ENCODE results near the gene RAD51B. TPM values are rescaled to one million over a fixed set of nuclear protein-coding genes. Genes with fewer than 3 reads are reported as not detected.
"Not testable (repeated sequence)": the region's sequence is repeated elsewhere in the genome, so short reads cannot be mapped to it uniquely, and the experiment has no call there.

RAD51B gene
- total RNA-seq, 1 donor from 2014 or later, result 28.5 TPM

GRCh38 chr14:68098834-68099233 is 279.3 kb downstream of the RAD51B start:
- Histone ChIP-seq H3K36me3 (no peaks in the 10 kb centered on the region), H3K4me1 (peaks cover 11% of the 10 kb centered on the region)
- no peak for TF ChIP-seq CTCF (IDR thresholded peaks at IDR 0.05)
- TF ChIP-seq POLR2A (IDR thresholded peaks at IDR 0.05), result no peak
- no peak for TF ChIP-seq POLR2AphosphoS5 (IDR thresholded peaks at IDR 0.05; ENCODE audit: insufficient read depth in 1 of 2, low read depth in 1 of 2)

GRCh38 chr14:68099495-68100045 is 280.0 kb downstream of the RAD51B start:
- peak overlapping the region; percentile 46 for H3K27ac ChIP-seq
- DNase-seq (ENCODE audit: extremely low spot score in 2 of 2), result no peak
- H3K4me3 ChIP-seq, result no peak overlapping the region
- no peaks in the 10 kb centered on the region for H3K36me3 ChIP-seq
- no peaks in the 10 kb centered on the region for H3K27me3 ChIP-seq
- TF ChIP-seq POLR2A (IDR thresholded peaks at IDR 0.05), result no peak
- TF ChIP-seq CTCF (IDR thresholded peaks at IDR 0.05), result no peak
- no peak for TF ChIP-seq POLR2AphosphoS5 (IDR thresholded peaks at IDR 0.05; ENCODE audit: insufficient read depth in 1 of 2, low read depth in 1 of 2)
- H3K9me3 ChIP-seq, result peaks cover 9% of the 10 kb centered on the region
- intact Hi-C loops (cut with DNase I), result no loop called here
- H3K4me1 ChIP-seq, result peaks cover 11% of the 10 kb centered on the region

More at GRCh38 chr14:68098834-68099233, 279.3 kb downstream of the RAD51B start:
- Histone ChIP-seq H3K27me3 (no peaks in the 10 kb centered on the region), H3K27ac (peak overlapping the region; percentile 46), H3K9me3 (peaks cover 9% of the 10 kb centered on the region), H3K4me3 (no peak overlapping the region)
- intact Hi-C loops (cut with DNase I), result no loop called here
- DNase-seq (ENCODE audit: extremely low spot score in 2 of 2), result no peak

- H3K9me3 ChIP-seq; H3K4me3 ChIP-seq; H3K36me3 ChIP-seq; intact Hi-C loops (cut with DNase I); DNase-seq (ENCODE audit: extremely low spot score in 2 of 2); H3K27ac ChIP-seq; H3K27me3 ChIP-seq: not testable (repeated sequence)
- H3K4me1 ChIP-seq, result peaks cover 16% of the 10 kb centered on the region
Observed at GRCh38 chr14:68101715-68102301, 282.2 kb downstream of the RAD51B start.

GRCh38 chr14:68103853-68104252 is 284.3 kb downstream of the RAD51B start:
- Histone ChIP-seq H3K4me3 (no peak overlapping the region), H3K36me3 (no peaks in the 10 kb centered on the region), H3K9me3 (peaks cover 9% of the 10 kb centered on the region), H3K4me1 (peaks cover 16% of the 10 kb centered on the region), H3K27ac (peak overlapping the region; percentile 5), H3K27me3 (no peaks in the 10 kb centered on the region)
- TF ChIP-seq POLR2A (IDR thresholded peaks at IDR 0.05) (no peak), CTCF (IDR thresholded peaks at IDR 0.05) (no peak), POLR2AphosphoS5 (IDR thresholded peaks at IDR 0.05; ENCODE audit: insufficient read depth in 1 of 2, low read depth in 1 of 2) (no peak)
- DNase-seq (ENCODE audit: extremely low spot score in 2 of 2), result no peak
- intact Hi-C loops (cut with DNase I), result no loop called here

GRCh38 chr14:68104518-68104917 is 284.9 kb downstream of the RAD51B start:
- Histone ChIP-seq H3K27ac (peak overlapping the region; percentile 3), H3K4me1 (peaks cover 10% of the 10 kb centered on the region)
- intact Hi-C loops (cut with DNase I), result no loop called here

More at GRCh38 chr14:68104518-68104917, 284.9 kb downstream of the RAD51B start:
- Histone ChIP-seq H3K36me3 (no peaks in the 10 kb centered on the region), H3K27me3 (no peaks in the 10 kb centered on the region), H3K4me3 (no peak overlapping the region), H3K9me3 (peaks cover 9% of the 10 kb centered on the region)
- no peak for TF ChIP-seq POLR2AphosphoS5 (IDR thresholded peaks at IDR 0.05; ENCODE audit: insufficient read depth in 1 of 2, low read depth in 1 of 2)
- no peak for TF ChIP-seq POLR2A (IDR thresholded peaks at IDR 0.05)
- TF ChIP-seq CTCF (IDR thresholded peaks at IDR 0.05), result no peak
- DNase-seq (ENCODE audit: extremely low spot score in 2 of 2), result no peak

All from vagina (tissue), 2 donors.